HepG2 (cell line): ENCODE results near the gene STX5. TPM values are rescaled to one million over a fixed set of nuclear protein-coding genes. Genes with fewer than 3 reads are reported as not detected.

Source experiments
- ATAC-seq: fragments of 200-7000 bp; cut with Tn5 transposase; 3 replicates; pipeline ENCODE4 v1.9.1; 2020; ENCODE audit warnings: mild to moderate bottlenecking, moderate library complexity
- BruUV-seq: library from RNA; stranded (reverse); fragments of 400-500 nt; replicated peaks from 2 replicates; lab custom pipeline; 2021; lab: Mats Ljungman, UMichigan
- CTCF ChIA-PET: fragments of 300-600 bp; formaldehyde crosslinking; extraction: SDS; loops from one replicate; lab custom pipeline; 2021; ENCODE audit warnings: low total read pairs, inconsistent platforms, low intra/inter-chr PET ratio; lab: Yijun Ruan, JAX
- POLR2A ChIA-PET: fragments of 350-600 bp; sonication (Branson Sonifier 250); formaldehyde crosslinking; loops from one replicate; lab custom pipeline; 2020; ENCODE audit warnings: antibody characterized with exemption, inconsistent platforms; lab: Yijun Ruan, JAX
- DNase-seq: peaks from one replicate; pipeline ENCODE4 v3.0.0-alpha.2; 2015; ENCODE audit warnings: low spot score
- FAIRE-seq: peaks from 3 replicates; lab custom pipeline; 2011; peaks lifted over from hg19 to GRCh38; lab: Jason Lieb, UNC
- H2AFZ ChIP-seq: one replicate; pipeline ENCODE4 v1.6.1; 2011; ENCODE audit warnings: low read length, inconsistent platforms
- H3K27ac ChIP-seq: fragments of 300-600 bp; 3 replicates; pipeline ENCODE4 v1.8.0; 2011; ENCODE audit warnings: mixed run types, mild to moderate bottlenecking, mixed read lengths, low read length, inconsistent platforms; ENCODE audit not compliant: insufficient read depth; ENCODE audit errors: extremely low read length
- H3K27me3 ChIP-seq, 2 experiments: fragments of 200-600 bp in 1 of 2; 2 replicates in 1 of 2; 3 replicates in 1 of 2; pipeline versions ENCODE4 v1.6.0 to v1.8.0; 2011; ENCODE audit warnings: low read length in 2 of 2, mild to moderate bottlenecking in 2 of 2, moderate library complexity in 2 of 2, inconsistent platforms in 1 of 2; ENCODE audit not compliant: insufficient read depth in 2 of 2, control insufficient read depth in 1 of 2
- H3K36me3 ChIP-seq, 2 experiments: fragments of 200-600 bp in 1 of 2; replicated peaks in 1 of 2; 2 replicates in 1 of 2; 3 replicates in 1 of 2; pipeline versions ENCODE4 v1.5.1 to v1.8.0; 2011; ENCODE audit warnings: low read length in 2 of 2, inconsistent platforms in 1 of 2; ENCODE audit not compliant: insufficient read depth in 2 of 2, control insufficient read depth in 1 of 2
- H3K4me1 ChIP-seq: 2 replicates; pipeline ENCODE4 v1.5.1; 2012; ENCODE audit warnings: low read length, inconsistent platforms; ENCODE audit not compliant: insufficient read depth
- H3K4me2 ChIP-seq: 2 replicates; pipeline ENCODE4 v1.6.0; 2011; ENCODE audit warnings: low read depth, low read length, inconsistent platforms
- H3K4me3 ChIP-seq, 3 experiments: fragments of 200-600 bp in 1 of 3; sonication (generic), shearing (Covaris generic) in 1 of 3; replicated peaks in 1 of 3; 2 replicates each; pipeline ENCODE4 v1.5.1; 2011 to 2016; ENCODE audit warnings: low read length in 3 of 3, inconsistent platforms in 2 of 3, low read depth in 2 of 3, mild to moderate bottlenecking in 2 of 3, control low read depth in 1 of 3, mixed read lengths in 1 of 3; ENCODE audit not compliant: insufficient read depth in 1 of 3
- H3K79me2 ChIP-seq: one replicate; pipeline ENCODE4 v1.6.1; 2011; ENCODE audit warnings: low read length, inconsistent platforms; ENCODE audit not compliant: insufficient read depth
- H3K9ac ChIP-seq: 2 replicates; pipeline ENCODE4 v1.6.0; 2011; ENCODE audit warnings: mild to moderate bottlenecking, low read depth, low read length, inconsistent platforms; ENCODE audit not compliant: insufficient read depth
- H3K9me3 ChIP-seq: 2 replicates; pipeline ENCODE4 v1.5.1; 2012; ENCODE audit warnings: mild to moderate bottlenecking, low read length
- H4K20me1 ChIP-seq: 2 replicates; pipeline ENCODE4 v1.6.0; 2011; ENCODE audit warnings: inconsistent platforms, mild to moderate bottlenecking, low read length, moderate library complexity; ENCODE audit not compliant: insufficient read depth
- ADNP ChIP-seq: sonication (generic); formaldehyde crosslinking; IDR thresholded peaks from 2 replicates; pipeline ENCODE4 v1.4.0; 2020; ENCODE audit warnings: missing genetic modification reagents
- FIP1L1 ChIP-seq: fragments of 200-400 bp; formaldehyde crosslinking; IDR thresholded peaks from 2 replicates; pipeline ENCODE4 v1.6.1; 2018; ENCODE audit warnings: low read depth, mild to moderate bottlenecking, low read length, moderate library complexity, borderline replicate concordance; ENCODE audit not compliant: insufficient read depth
- GTF3A ChIP-seq: sonication (generic); formaldehyde crosslinking; conservative IDR thresholded peaks from 2 replicates; pipeline ENCODE4 v1.4.0; 2020; ENCODE audit warnings: mild to moderate bottlenecking, missing genetic modification reagents
- HNF4G ChIP-seq, 2 experiments: sonication (generic) in 1 of 2; formaldehyde crosslinking in 1 of 2; IDR thresholded peaks; 2 replicates each; pipeline versions ENCODE4 v1.4.0 to v1.6.1; 2011 to 2020; ENCODE audit warnings: borderline replicate concordance in 2 of 2, low read depth in 2 of 2, mild to moderate bottlenecking in 2 of 2, low read length in 1 of 2, missing genetic modification reagents in 1 of 2, moderate library complexity in 1 of 2
- HNRNPLL ChIP-seq: fragments of 200-400 bp; formaldehyde crosslinking; IDR thresholded peaks from 2 replicates; pipeline ENCODE4 v1.6.1; 2017; ENCODE audit warnings: mild to moderate bottlenecking, low read depth, low read length; ENCODE audit not compliant: poor library complexity, severe bottlenecking
- KLF11 ChIP-seq: IDR thresholded peaks from 2 replicates; pipeline ENCODE4 v1.6.1; 2016; ENCODE audit warnings: missing compliant biosample characterization
- NFKBIZ ChIP-seq: IDR thresholded peaks from 2 replicates; pipeline ENCODE4 v1.6.1; 2018; ENCODE audit warnings: missing genetic modification reagents, missing compliant biosample characterization
- PITX1 ChIP-seq: sonication (generic); formaldehyde crosslinking; IDR thresholded peaks from 2 replicates; pipeline ENCODE4 v1.5.1; 2020; ENCODE audit warnings: mild to moderate bottlenecking, missing genetic modification reagents
- RFX3 ChIP-seq: IDR thresholded peaks from 2 replicates; pipeline ENCODE4 v1.6.1; 2016; ENCODE audit warnings: missing biosample characterization, missing genetic modification reagents
- SAFB2 ChIP-seq: sonication (generic); formaldehyde crosslinking; IDR thresholded peaks from 2 replicates; pipeline ENCODE4 v1.5.1; 2020; ENCODE audit warnings: missing genetic modification reagents, low read depth, mild to moderate bottlenecking, borderline replicate concordance
- SAP130 ChIP-seq: IDR thresholded peaks from 2 replicates; pipeline ENCODE4 v1.6.1; 2016; ENCODE audit warnings: low read depth
- YEATS2 ChIP-seq: sonication (generic); formaldehyde crosslinking; IDR thresholded peaks from 2 replicates; pipeline ENCODE4 v1.4.0; 2020; ENCODE audit warnings: missing genetic modification reagents, borderline replicate concordance
- ZNF253 ChIP-seq: sonication (generic); formaldehyde crosslinking; IDR thresholded peaks from 2 replicates; pipeline ENCODE4 v1.8.0; 2022; ENCODE audit warnings: mild to moderate bottlenecking, missing genetic modification reagents, borderline replicate concordance
- ZNF563 ChIP-seq: sonication (generic); formaldehyde crosslinking; IDR thresholded peaks from 2 replicates; pipeline ENCODE4 v1.8.0; 2022; ENCODE audit warnings: mild to moderate bottlenecking, moderate library complexity, missing genetic modification reagents
- ZNF703 ChIP-seq: sonication (generic); formaldehyde crosslinking; IDR thresholded peaks from 2 replicates; pipeline ENCODE4 v1.5.1; 2020; ENCODE audit warnings: missing genetic modification reagents, mild to moderate bottlenecking, moderate library complexity, borderline replicate concordance
- WGBS: methylation state at CpG from one replicate; pipeline ENCODE4 v1.1.6; 2017; ENCODE audit warnings: low lambda C conversion rate; 5-methylcytosine and 5-hydroxymethylcytosine counted together
- in situ Hi-C: cut with HindIII; loops from 2 replicates; pipeline ENCODE4 v1.10.0; 2017; ENCODE audit warnings: low pct_unique_long_range_greater_than_20kb; ENCODE audit not compliant: extremely low pct_ligation_motif_present
- intact Hi-C: fragments of 100-400 bp; cut with micrococcal nuclease; formaldehyde crosslinking; loops from one replicate; pipeline ENCODE4 v1.10.0; 2022; ENCODE audit not compliant: unreplicated experiment
- polyA plus RNA-seq, 8 experiments: library from polyadenylated mRNA; depleted of rRNA in 3 of 8; stranded (reverse) in 7 of 8; unstranded in 1 of 8; fragments of >200 nt; fragmentation: Illumina TruSeq in 4 of 8; extraction: Trizol in 4 of 8; gene quantifications; 2 replicates each; pipeline versions ENCODE4 v1.2.1 to v1.2.3, GENCODE V29; 2011 to 2016; ENCODE audit warnings: low read depth in 4 of 8, missing spikeins in 1 of 8, mixed read lengths in 1 of 8; ENCODE audit not compliant: insufficient read depth in 1 of 8
- total RNA-seq, 5 experiments: library from RNA; depleted of rRNA; stranded (reverse); fragments of >200 nt; fragmentation: Illumina TruSeq; extraction: Trizol; gene quantifications; 2 replicates each; pipeline ENCODE4 v1.2.3, GENCODE V29; 2016; ENCODE audit warnings: low read depth in 1 of 5
- TF ChIP-seq, protein P1 (sequence below): sonication (generic); formaldehyde crosslinking; IDR thresholded peaks from 2 replicates; pipeline ENCODE4 v1.4.0; 2020; ENCODE audit warnings: missing genetic modification reagents
- TF ChIP-seq, protein P2 (sequence below): IDR thresholded peaks from 2 replicates; pipeline ENCODE4 v1.6.1; 2012; ENCODE audit warnings: low read depth, low read length, improper control_type of control experiment

Gene STX5
- total and polyA plus RNA-seq, 2 of the 13 experiments (the other 11 are each of a cell fraction or from before 2014, with no cell fraction given) = 26.9 to 30.0 TPM

DNA sequence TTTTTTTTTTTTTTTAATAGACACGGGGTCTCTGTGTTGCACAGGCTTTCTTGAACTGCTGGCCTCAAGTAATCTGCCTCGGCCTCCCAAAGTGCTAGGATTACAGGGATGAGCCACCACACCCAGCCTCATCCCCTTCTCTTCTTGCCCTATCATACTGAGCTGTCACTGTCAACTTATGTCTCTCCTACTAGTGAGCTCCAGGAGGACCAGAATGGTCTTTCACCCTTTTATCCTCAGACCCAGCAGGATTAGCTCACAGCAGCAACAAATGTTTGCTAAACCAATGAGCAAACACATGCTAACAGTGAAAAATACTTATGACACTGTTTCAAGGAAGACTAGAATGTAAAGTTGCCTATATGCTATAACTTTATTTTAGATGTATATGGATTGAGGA is 20.2 kb downstream of the STX5 start:
- Histone ChIP-seq H3K4me3 (no peak overlapping the region), H3K4me2 (no peak overlapping the region), H4K20me1 (no peaks in the 10 kb centered on the region), H2AFZ (no peak overlapping the region), H3K9ac (no peak overlapping the region), H3K9me3 (no peaks in the 10 kb centered on the region), H3K4me1 (peaks cover 18% of the 10 kb centered on the region), H3K27me3 (no peaks in the 10 kb centered on the region), H3K36me3 (peaks cover 1 to 3% of the 10 kb centered on the region in 2 experiments; a peak in 2 of 5 replicates), H3K79me2 (no peaks in the 10 kb centered on the region), H3K27ac (no peak overlapping the region)
- no TSS peak for BruUV-seq
- in situ Hi-C loops (no loop called here), intact Hi-C loops (no loop called here)
- peak; percentile 40 for FAIRE-seq
- WGBS = 22% methylated on average over 2 of the region's 2 CpGs
- TF ChIP-seq RFX3 (CRISPR knock-in tag) = no peak
- TF ChIP-seq PITX1 = no peak
- peak; percentile 30; the same call in 1 of the 2 replicates for TF ChIP-seq SAP130 (CRISPR knock-in tag)
- no peak for TF ChIP-seq ADNP (CRISPR knock-in tag)
- TF ChIP-seq YEATS2 (CRISPR knock-in tag) = no peak
- TF ChIP-seq HNF4G (IDR thresholded peaks at IDR 0.05; ENCODE audit: borderline replicate concordance, low read depth, low read length) = no peak
- no peak for TF ChIP-seq HNF4G (CRISPR knock-in tag; IDR thresholded peaks at IDR 0.05; ENCODE audit: borderline replicate concordance, low read depth)
- ATAC-seq = peak; percentile 89
- CTCF ChIA-PET = no interaction called here
- peak; percentile 50 for DNase-seq
- POLR2A ChIA-PET = interaction anchor here (0.7 to 3.7 kb wide), 8 partner anchors 16 to 106 kb away, joined by 3 to 23 read pairs (median 8); partner anchors contain the start of genes STX5, TAF6L, TEX54 and TMEM179B

DNA sequence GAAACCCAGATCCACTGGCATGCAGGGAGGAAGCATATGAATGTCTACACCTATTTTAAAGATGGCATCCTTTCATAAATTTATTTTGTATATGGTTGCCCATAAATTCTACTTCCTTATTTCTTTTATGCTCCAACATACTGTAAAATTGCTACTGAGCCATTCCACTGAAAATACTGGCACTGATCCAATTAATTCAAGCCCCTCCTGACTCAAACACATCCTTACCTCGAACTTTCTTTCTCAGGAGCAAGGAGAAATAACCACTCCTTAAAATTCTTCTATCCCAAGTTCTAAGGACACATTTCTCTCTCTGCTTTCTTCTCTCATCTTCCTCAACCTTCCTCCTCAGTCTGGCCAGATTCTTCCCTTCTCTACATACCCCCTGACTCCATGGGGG is 21.1 kb downstream of the STX5 start:
- CTCF ChIA-PET = no interaction called here
- TF ChIP-seq, protein P1, sequence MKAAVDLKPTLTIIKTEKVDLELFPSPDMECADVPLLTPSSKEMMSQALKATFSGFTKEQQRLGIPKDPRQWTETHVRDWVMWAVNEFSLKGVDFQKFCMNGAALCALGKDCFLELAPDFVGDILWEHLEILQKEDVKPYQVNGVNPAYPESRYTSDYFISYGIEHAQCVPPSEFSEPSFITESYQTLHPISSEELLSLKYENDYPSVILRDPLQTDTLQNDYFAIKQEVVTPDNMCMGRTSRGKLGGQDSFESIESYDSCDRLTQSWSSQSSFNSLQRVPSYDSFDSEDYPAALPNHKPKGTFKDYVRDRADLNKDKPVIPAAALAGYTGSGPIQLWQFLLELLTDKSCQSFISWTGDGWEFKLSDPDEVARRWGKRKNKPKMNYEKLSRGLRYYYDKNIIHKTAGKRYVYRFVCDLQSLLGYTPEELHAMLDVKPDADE (CRISPR knock-in tag) = no peak
- TF ChIP-seq GTF3A (no peak), ZNF563 (CRISPR knock-in tag) (no peak), FIP1L1 (no peak), HNRNPLL (no peak), ZNF703 (CRISPR knock-in tag) (no peak), NFKBIZ (CRISPR knock-in tag) (no peak), KLF11 (CRISPR knock-in tag) (no peak), ZNF253 (no peak), SAFB2 (no peak)
- TF ChIP-seq, protein P2, sequence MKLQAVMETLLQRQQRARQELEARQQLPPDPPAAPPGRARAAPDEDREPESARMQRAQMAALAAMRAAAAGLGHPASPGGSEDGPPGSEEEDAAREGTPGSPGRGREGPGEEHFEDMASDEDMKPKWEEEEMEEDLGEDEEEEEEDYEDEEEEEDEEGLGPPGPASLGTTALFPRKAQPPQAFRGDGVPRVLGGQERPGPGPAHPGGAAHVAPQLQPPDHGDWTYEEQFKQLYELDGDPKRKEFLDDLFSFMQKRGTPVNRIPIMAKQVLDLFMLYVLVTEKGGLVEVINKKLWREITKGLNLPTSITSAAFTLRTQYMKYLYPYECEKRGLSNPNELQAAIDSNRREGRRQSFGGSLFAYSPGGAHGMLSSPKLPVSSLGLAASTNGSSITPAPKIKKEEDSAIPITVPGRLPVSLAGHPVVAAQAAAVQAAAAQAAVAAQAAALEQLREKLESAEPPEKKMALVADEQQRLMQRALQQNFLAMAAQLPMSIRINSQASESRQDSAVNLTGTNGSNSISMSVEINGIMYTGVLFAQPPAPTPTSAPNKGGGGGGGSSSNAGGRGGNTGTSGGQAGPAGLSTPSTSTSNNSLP = no peak

More for the DNA sequence above, 21.1 kb downstream of the STX5 start:
- no peak overlapping the region for H3K9ac ChIP-seq
- no peaks in the 10 kb centered on the region for H3K79me2 ChIP-seq
- no peak overlapping the region for H3K27ac ChIP-seq
- WGBS = 85% methylated on average over 1 of the region's 1 CpG
- no peak for DNase-seq
- peaks cover 1 to 3% of the 10 kb centered on the region in 2 experiments; a peak in 2 of 5 replicates for H3K36me3 ChIP-seq
- H3K27me3 ChIP-seq = no peaks in the 10 kb centered on the region
- H4K20me1 ChIP-seq = no peaks in the 10 kb centered on the region
- peaks cover 27% of the 10 kb centered on the region for H3K4me1 ChIP-seq
- no peaks in the 10 kb centered on the region for H3K9me3 ChIP-seq
- no TSS peak for BruUV-seq
- no peak overlapping the region for H2AFZ ChIP-seq
- FAIRE-seq = no peak
- ATAC-seq = no peak
- POLR2A ChIA-PET = interaction anchor here (2.5 to 3.7 kb wide), 3 partner anchors 22 to 46 kb away, joined by 14 to 23 read pairs (median 18); partner anchors contain the start of genes STX5 and TEX54
- in situ Hi-C loops = no loop called here
- H3K4me2 ChIP-seq = no peak overlapping the region
- no peak overlapping the region for H3K4me3 ChIP-seq
- intact Hi-C loops = no loop called here
